ENCODE measurements around the gene AEN. TPM values are rescaled to one million over a fixed set of nuclear protein-coding genes. Genes with fewer than 3 reads are reported as not detected.

Gene AEN, protein sequence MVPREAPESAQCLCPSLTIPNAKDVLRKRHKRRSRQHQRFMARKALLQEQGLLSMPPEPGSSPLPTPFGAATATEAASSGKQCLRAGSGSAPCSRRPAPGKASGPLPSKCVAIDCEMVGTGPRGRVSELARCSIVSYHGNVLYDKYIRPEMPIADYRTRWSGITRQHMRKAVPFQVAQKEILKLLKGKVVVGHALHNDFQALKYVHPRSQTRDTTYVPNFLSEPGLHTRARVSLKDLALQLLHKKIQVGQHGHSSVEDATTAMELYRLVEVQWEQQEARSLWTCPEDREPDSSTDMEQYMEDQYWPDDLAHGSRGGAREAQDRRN
- total RNA-seq: 61.5 and 65.4 TPM in 2 replicates

DNA sequence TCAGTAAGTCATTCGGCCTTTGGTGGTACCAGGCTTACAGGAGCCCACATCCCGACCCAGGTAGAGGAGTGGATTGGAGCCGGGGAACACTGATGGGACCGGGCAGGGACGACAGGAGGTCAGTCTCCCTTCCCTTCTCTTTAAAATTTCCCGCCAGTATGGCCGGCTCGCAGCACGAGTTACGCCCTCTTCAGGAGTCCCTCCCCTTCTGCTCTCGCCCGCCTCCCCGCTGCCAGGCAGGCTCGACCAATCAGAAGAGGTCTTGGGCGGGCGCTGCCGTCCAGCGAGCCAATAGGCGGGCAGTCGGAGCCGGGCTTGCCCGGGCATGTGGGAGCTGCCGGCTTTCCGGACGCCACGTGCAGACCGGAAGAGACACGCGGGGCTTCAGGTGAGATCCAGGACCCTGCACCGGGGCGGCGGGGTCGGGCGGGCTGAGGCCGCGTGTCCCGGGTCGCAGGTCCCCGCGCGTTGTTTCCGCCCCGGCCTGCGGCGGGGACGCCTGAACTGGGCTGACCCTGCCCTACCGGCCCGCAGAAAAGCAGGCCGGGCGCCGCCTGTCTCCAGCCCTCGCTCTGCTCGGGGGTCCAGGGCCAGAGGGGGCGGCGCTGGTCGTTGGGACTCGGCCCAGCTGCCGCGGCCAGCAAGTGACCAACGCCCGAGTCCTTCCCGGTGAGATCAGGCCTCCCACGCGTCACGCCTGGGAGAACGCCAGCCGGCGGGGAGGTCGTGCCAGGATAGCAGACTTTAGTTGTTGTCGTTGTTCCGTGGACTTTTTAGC is at the start of gene AEN:
Gene AEN (plus strand): TSS at position 346 of the 778 bp plus-strand sequence. CDS start 4,870 bp downstream, outside the sequence.
- no peak for DNase-seq (ENCODE audit: extremely low read depth, low read depth, low spot score)

DNA sequence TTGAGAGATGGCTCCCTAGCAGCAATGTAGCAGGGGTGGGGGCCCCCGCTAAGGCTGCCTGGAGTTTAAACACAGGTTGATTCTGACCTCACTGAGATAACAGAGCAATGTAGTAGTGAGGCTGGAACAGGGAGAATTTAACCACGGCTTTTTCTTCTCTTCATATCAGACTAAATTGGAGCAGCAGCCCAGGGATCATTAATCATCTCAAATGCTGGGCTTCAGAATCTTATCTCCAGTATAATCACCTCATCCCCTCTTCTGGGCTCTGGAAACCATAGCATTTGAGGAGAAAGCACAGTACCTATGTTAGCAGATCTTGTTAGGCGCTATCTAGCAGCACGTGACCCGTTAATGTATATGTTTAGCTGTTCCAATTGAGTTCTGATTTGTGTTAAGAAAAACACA is 49.3 kb upstream of the AEN start:
- no peak for DNase-seq (ENCODE audit: extremely low read depth, low read depth, low spot score)

DNA sequence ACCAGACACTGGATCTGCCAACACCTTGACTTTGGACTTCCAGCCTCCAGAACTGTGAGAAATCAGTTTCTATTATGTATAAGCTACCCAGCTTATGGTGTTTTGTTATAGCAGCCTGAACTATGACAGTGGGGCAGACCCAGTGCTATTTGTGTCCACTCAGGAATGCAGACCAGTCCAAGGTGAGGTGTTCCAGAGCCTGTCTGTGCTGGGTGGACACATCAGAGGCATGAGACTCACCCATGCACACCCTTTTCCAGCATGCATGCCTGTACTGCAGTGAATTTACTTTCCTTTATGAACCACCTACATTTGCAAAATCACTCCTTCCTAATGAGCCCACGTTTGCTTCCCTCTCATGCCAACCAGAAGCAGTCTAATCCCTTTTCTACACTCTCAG is 47.1 kb upstream of the AEN start:
- no peak for DNase-seq (ENCODE audit: extremely low read depth, low read depth, low spot score)

DNA sequence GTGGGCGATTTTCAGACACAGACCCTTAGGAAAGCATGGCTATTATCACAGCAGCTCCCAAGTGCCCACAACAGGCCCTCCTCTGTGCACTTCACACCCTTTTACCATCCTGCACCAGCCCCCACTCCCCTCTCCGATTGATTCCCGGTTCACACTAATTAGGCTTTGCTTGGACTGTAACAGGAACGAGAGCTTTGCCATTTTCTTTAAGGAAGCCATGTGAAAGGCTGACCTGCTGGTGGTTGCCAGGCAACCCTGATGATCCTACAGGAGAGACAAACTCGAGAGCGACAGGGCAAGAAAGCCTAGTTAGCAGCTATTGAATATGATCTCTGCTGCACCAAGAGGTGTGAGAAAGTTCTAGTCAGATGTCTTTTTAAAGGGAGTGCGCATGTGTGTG is 46.5 kb upstream of the AEN start:
- no peak for DNase-seq (ENCODE audit: extremely low read depth, low read depth, low spot score)

DNA sequence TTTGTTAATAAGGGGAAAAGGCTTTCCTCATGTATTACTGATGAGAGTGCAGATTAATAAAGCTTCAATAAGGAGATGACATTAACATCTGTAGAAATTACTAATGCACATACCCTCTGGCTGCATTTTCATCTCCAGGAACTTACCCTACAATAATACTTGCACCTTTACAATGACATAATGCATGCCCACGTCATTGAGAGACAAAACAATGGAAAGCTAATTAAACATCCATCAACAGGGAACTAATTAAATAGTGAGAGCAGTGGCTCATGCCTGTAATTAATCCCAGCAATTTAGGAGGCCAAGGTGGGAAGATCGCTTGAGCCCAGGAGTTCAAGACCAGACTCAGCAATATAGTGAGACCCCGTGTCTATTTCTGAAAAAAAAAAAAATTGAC is 41.8 kb upstream of the AEN start:
- DNase-seq (ENCODE audit: extremely low read depth, low read depth, low spot score): no peak

DNA sequence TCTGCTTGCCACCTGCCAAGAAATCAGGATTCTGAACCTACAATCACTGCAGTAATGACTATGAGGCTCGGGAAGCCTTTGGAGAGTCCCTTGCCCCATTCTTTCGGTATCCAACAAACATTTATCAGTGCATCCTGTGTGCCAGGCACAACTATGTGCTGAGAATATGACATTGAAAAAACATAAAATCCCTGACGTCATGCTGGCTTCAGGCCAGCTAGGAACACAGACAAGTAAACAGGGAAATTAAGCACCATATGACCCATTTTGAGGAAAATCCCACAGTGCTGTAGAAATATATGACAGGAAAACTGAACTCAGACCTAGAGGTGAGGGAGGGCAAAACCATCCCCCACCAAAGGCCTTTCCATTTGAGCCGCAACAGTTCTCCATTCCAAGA is 40.6 kb upstream of the AEN start:
- DNase-seq (ENCODE audit: extremely low read depth, low read depth, low spot score): peak; percentile 7

DNA sequence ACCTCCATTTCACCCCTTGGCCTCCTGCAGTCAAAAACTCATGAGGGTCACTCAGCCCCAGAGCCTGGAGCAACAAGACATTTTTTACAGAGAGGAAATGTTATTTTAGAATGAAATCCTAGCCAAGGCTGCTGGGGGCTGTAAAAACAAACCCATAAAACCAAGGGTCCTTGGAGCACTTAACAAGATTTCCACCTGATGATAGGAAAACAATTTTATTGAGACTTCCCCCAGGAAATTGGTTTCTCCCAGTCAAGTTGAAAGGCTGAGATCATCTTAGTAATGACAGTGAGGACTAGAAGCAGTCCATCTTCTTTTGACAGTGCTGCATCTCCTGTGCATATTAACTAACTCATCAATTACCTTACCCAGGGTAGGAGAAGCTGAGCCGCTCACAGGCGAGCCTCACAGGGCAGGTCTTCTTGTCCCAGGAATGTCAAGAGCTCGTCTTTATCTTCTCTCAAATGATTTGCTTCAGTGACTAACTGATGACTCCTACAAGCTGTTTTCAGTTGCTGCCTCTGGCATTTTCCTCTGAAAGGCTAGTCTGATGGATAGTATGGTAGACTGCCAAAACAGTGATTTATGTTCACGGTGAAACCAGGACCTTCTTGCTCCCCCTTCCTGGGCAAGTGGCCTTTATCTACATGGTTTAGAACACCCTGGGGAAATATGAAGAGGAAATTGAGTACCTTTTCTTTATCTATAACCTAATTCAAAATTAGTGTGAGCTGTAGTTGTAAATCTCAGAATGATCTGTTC is 34.6 kb upstream of the AEN start:
- DNase-seq (ENCODE audit: extremely low read depth, low read depth, low spot score): no peak

DNA sequence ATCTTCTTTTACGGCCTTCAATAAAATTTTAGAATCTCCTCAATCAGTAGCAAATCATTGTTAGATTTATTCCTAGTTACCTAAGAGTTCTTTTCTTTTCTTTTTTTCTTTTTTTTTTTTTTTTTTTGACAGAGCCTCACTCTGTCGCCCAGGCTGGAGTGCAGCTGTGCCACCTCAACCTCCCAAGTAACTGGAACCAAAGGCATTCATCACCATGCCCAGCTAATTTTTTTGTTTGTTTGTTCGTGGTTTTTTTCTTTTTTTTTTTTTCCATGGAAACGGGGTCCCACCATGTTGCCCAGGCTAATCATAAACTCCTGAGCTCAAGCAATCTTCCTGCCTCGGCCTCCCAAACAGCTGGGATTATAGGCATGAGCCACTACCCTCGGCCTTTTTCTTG is 30.4 kb upstream of the AEN start:
- no peak for DNase-seq (ENCODE audit: extremely low read depth, low read depth, low spot score)

DNA sequence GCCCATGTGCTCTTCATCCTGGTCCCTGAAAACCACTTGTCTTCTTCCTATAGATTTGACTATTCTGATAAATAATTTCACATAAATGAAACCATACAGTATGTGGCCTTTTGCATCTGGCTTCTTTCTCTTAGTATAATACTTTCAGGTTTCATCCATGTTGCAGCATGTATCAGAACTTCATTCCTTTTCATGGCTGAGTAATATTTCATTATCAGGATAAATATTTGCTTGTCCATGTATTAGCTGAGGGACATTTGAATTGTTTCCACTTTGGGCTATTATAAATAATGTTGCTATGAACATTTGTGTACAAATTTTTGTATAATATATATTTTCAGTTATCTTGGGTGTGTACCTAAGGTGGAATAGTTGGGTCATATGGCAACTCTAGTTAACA is 29.8 kb upstream of the AEN start:
- no peak for DNase-seq (ENCODE audit: extremely low read depth, low read depth, low spot score)

DNA sequence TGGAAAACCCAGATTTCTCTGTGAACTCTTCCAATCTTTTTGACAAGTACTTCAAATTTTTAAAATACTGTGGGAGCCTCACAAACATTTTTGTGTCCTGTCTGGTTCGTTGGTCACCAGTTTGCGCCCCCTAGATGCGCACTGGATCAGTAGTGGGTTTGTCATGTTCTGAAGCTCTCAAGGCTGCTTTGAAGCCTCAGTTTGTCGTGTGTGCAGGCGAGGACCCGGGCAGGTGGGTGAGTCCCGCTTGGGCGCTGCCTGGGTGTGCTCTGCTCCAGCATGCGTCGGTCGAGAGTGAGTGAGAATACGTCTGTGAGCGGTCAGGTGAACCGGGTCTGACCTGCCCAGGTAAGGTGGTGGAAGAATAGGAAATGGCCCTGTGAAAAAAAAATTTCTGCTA is 17.3 kb upstream of the AEN start:
- DNase-seq (ENCODE audit: extremely low read depth, low read depth, low spot score): no peak

DNA sequence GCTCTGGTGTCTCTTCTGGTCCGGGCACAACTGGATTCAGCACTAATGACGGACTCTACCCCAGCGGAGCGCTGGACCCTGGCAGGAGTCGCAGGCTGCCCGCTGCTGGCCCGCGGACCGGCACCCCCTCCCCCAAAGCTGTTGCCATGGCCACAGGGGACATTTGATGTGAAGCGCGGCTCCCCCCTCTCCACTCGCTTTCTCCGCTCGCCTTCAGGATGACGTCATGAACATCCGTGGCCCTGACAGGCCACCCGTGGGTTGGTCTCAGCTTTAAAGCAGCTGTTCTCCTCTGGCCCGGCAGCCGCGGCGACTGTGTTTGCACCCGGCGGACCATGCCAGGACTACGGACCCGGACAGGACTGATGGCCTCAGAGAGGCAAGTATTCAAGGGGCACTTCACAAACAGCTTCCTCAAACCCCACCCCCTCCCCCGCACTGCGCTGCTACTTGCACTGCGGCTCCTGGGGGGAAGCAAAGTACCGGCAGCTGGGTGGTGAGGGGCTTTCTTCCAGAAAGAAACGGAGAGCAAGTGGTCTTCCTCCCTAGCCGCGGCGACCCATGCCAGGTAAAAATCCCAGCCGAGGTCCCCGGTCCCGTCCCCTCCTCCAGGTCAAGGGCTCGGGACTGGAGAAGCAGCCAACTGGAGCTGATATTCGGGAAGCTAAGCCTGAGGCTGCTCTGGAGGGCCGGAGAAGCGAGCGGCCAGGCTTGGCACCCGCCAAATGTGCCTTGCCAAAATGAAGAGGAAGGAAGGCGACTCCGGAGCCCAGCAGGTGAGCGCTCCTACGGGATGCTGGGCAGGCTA is 16.6 kb upstream of the AEN start:
- no peak for DNase-seq (ENCODE audit: extremely low read depth, low read depth, low spot score)

DNA sequence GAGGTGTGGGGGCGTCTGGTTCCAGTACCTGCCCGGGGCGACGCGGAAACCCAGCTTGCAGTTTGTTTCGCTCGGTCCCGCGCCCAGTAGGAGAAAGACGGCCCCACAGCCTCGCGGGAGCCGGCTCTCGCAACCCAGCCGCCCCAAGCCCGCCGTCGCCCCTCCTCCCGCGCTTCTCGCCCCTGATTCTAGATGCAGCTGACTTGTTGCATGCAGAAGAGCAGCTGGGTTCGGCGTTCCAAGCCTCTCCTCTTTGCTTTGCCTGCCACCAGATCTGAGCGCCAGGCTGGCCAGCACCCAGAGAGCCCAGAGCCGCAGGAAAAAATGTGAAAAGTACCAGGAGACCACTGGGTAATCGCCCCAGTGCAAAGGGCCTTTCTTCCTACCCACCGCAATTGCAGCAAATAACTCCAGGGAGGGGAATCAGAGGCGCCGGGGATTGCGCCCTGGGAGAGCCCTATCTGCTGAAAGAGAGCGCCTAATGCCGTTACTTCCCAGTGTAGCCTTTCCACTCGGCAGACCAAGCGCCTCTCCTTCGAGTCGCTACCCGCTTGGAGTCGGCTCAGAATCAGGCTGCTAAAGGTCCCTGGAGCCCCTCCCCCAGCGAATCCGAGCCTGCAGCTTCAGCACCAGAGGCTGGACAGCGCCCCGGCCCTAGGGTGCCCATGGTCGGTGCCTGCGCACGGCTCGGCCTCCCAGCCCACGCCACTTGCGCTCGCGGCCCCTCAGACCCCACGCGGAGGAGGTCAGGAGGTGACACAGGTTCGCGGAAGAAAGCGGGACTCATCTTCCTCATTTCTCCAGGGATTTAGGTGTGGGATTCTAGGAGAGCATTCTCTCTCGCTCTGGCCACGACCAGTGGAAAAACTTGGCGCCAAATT is 15.7 kb upstream of the AEN start:
- DNase-seq (ENCODE audit: extremely low read depth, low read depth, low spot score): no peak

DNA sequence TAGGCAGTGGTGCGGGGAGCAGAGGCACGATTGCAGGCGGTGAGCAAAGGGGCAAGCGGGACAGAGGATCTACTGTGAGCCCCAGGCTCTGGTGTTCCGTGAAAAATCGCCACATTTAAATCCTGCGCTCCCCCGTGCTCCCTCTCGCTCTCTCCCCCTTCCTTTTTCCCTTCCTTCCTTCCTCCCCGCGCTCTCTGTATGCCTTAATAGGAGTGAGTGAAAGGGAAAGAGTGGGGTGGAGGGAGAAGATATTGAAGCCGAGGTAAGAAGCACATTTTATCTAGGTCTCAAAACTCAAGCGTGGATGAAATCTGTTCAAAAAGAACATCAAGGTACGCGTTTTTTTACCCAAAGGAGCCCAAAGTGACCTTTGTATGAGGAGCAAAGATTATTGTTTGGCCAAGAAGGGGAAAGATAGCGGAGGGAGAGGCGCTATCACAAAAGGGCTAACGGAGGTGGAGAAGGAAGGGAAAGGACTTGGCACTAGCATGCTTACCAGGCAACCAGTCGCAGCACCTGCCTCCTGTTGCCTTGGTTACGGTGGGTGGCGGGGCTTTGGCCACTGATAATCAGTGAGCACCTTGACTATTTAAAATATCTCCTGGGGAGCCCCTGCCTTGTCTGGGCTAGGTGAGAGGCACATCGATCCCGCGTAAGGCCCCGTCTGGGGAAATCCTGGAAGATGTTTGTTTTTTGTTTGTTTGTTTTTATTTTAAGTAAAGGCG is 14.9 kb upstream of the AEN start:
- no peak for DNase-seq (ENCODE audit: extremely low read depth, low read depth, low spot score)

DNA sequence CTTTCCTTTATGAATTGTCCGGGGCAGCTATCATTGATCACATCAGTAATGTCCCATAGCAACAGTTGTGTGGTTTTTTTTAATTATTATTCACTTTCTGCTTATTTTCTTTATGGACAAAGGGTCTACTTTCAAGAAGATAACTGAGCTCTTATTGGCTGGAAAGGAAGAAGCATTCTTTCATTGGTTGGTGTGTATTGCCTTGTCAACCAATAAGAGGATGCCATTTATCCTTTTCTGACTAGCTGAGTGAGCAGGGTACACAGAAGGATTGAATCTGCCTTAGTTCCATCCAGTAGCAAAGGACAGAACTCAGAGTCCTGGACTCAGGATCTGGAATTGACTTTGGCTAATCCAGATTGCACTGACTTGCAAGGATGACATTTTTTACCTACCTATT is 13.2 kb upstream of the AEN start:
- DNase-seq (ENCODE audit: extremely low read depth, low read depth, low spot score): no peak

DNA sequence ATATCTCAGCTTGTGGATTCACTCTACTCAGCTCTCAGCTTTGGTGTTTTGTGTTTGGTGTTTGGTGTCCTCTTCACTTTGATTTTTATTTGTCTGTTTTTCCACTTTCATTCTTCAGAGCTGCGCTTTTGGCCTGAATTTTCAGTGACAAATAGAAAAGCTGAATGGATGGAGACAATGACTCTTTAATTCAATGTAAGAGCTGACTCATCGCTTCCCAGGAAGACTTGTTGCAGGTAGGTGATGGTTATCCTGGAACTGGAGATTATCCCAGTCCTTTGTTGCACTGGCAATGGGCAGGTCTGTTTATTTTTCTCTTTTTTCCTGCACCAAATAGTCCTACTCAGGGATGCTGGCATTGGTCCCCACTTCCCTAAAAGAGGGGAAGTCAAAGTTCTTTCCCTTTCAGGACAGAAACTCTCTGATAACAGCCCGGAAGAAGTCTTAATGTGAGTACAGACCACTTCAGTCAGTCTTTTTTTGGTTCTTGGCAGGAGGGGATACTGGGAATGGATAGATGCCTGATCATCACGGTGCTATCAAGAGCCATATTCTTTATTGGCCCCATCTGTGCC is 12.4 kb upstream of the AEN start:
- DNase-seq (ENCODE audit: extremely low read depth, low read depth, low spot score): no peak

DNA sequence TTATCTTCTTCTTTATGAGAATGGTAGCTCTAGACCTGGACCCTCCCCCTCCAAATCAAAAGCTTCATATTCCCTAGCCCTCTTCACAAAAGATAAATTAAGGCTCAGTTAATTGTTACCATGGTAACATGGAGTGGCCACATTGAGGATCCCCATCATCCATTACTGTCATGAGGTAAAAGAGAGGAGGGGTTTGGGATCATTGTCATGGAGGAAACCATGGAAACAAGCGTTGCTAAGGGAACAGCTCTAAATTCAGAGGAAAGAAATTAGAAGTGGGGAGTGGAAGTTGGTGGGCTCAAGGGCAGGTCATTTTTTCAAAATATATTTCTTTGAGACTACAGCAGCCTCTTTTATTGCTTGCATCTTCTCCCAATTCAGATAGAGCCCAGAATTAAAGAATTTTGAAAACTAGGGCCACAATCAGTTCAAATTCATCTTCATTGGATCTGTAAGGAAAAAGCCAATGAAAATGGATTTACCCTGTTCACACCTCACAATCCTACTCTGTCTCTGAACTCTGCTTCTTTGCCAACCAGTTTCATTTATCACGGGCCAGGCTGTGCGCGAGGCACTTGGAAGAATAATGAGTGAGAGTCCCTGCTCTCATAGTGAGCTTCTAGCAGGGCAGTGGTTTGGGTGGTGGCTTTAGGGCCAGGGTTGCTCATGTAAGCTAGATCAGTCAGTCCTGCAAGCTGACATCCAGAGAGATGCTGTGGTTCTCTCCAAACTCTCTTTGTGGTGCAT is 11.6 kb upstream of the AEN start:
- no peak for DNase-seq (ENCODE audit: extremely low read depth, low read depth, low spot score)

DNA sequence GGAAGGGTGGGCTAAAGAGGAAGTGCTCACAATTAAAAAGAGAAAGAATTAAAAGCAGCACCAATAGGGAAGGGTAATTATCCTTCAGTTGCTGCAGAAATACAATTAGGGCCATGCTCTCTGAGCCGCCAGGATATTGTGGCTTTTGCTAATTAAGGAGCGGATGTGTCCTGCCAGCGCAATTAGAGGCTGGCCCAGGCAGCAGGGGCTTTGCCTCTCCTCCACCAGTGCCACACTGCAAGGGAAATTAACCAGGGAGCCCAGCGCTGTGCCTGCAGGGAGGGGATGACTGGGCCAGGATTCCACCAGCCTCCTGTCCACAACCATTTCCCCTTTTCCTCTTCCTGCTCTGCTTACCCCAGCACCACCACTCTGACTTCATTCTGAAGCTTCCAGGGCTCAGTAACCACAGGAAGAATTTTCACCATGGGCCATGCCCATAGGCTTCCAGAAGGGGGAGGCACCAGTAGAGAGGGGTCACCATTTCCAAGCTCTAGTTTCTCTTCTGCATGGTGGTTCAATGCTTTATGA is 10.4 kb upstream of the AEN start:
- DNase-seq (ENCODE audit: extremely low read depth, low read depth, low spot score): no peak
